ENCODE results near the gene ALG14. TPM values are rescaled to one million over a fixed set of nuclear protein-coding genes. Genes with fewer than 3 reads are reported as not detected.

The ALG14 gene
- total RNA-seq, 1 donor from 2014 or later: 0.49 TPM

GRCh38 chr1:94963864-94964263 is 108.9 kb downstream of the ALG14 start:
- no peak for TF ChIP-seq EZH2phosphoT487 (IDR thresholded peaks at IDR 0.05)
- no peak for TF ChIP-seq CTCF (IDR thresholded peaks at IDR 0.05)
- no peak for TF ChIP-seq EZH2 (IDR thresholded peaks at IDR 0.05)
- DNase-seq (ENCODE audit: low spot score): no peak

GRCh38 chr1:94962409-94963265 is 110.1 kb downstream of the ALG14 start:
- H3K27me3 ChIP-seq: no peaks in the 10 kb centered on the region
- H3K36me3 ChIP-seq: no peaks in the 10 kb centered on the region
- H3K9me3 ChIP-seq (ENCODE audit: low read depth): no peaks in the 10 kb centered on the region
- H2AFZ ChIP-seq (replicated peaks): no peak overlapping the region
- H3K4me3 ChIP-seq: no peak overlapping the region
- no peak overlapping the region for H3K9ac ChIP-seq
- peaks cover 9% of the 10 kb centered on the region for H3K4me1 Mint-ChIP-seq
- H3K79me2 ChIP-seq (ENCODE audit: low read depth): no peaks in the 10 kb centered on the region
- H3K9me3 Mint-ChIP-seq: no peaks in the 10 kb centered on the region
- H3K4me2 ChIP-seq: no peak overlapping the region
- no peak overlapping the region for H3K27ac Mint-ChIP-seq
- H3K4me1 ChIP-seq: no peaks in the 10 kb centered on the region
- no peaks in the 10 kb centered on the region for H4K20me1 ChIP-seq (ENCODE audit: low read depth)
- H3K27me3 Mint-ChIP-seq (ENCODE audit: insufficient read depth, low read depth): peaks cover 3% of the 10 kb centered on the region
- H3K36me3 Mint-ChIP-seq: peaks cover 3% of the 10 kb centered on the region
- H3K4me3 Mint-ChIP-seq: no peak overlapping the region
- no peak overlapping the region for H3K27ac ChIP-seq
- no peaks in the 10 kb centered on the region for H3F3A ChIP-seq (ENCODE audit: low read depth)
- DNase-seq (ENCODE audit: low spot score): no peak
- TF ChIP-seq EZH2phosphoT487 (IDR thresholded peaks at IDR 0.05): no peak
- TF ChIP-seq EZH2 (IDR thresholded peaks at IDR 0.05): no peak
- no peak for TF ChIP-seq CTCF (IDR thresholded peaks at IDR 0.05)

More at GRCh38 chr1:94963864-94964263, 108.9 kb downstream of the ALG14 start:
- no peaks in the 10 kb centered on the region for H4K20me1 ChIP-seq (ENCODE audit: low read depth)
- peaks cover 3% of the 10 kb centered on the region for H3K27me3 Mint-ChIP-seq (ENCODE audit: insufficient read depth, low read depth)
- H3K4me3 ChIP-seq: no peak overlapping the region
- no peaks in the 10 kb centered on the region for H3F3A ChIP-seq (ENCODE audit: low read depth)
- no peak overlapping the region for H3K27ac ChIP-seq
- no peaks in the 10 kb centered on the region for H3K27me3 ChIP-seq
- H3K9me3 ChIP-seq (ENCODE audit: low read depth): no peaks in the 10 kb centered on the region
- H3K4me3 Mint-ChIP-seq: no peak overlapping the region
- H3K36me3 Mint-ChIP-seq: peaks cover 3% of the 10 kb centered on the region
- no peaks in the 10 kb centered on the region for H3K9me3 Mint-ChIP-seq
- H3K79me2 ChIP-seq (ENCODE audit: low read depth): no peaks in the 10 kb centered on the region
- H3K9ac ChIP-seq: no peak overlapping the region
- no peak overlapping the region for H3K27ac Mint-ChIP-seq
- no peaks in the 10 kb centered on the region for H3K4me1 ChIP-seq
- H3K4me1 Mint-ChIP-seq: peaks cover 13% of the 10 kb centered on the region
- H3K36me3 ChIP-seq: no peaks in the 10 kb centered on the region
- H3K4me2 ChIP-seq: no peak overlapping the region
- no peak overlapping the region for H2AFZ ChIP-seq (replicated peaks)

- no peaks in the 10 kb centered on the region for H3F3A ChIP-seq (ENCODE audit: low read depth)
- no peak overlapping the region for H3K4me3 ChIP-seq
- Mint-ChIP-seq H3K27me3 (ENCODE audit: insufficient read depth, low read depth) (peaks cover 3% of the 10 kb centered on the region), H3K4me3 (no peak overlapping the region), H3K4me1 (peaks cover 4% of the 10 kb centered on the region), H3K36me3 (peaks cover 3% of the 10 kb centered on the region), H3K9me3 (no peaks in the 10 kb centered on the region), H3K27ac (no peak overlapping the region)
- no peak overlapping the region for H3K27ac ChIP-seq
- no peaks in the 10 kb centered on the region for H3K27me3 ChIP-seq
- H3K9me3 ChIP-seq (ENCODE audit: low read depth): no peaks in the 10 kb centered on the region
- no peak overlapping the region for H2AFZ ChIP-seq (replicated peaks)
- DNase-seq (ENCODE audit: low spot score): no peak
- no peaks in the 10 kb centered on the region for H3K79me2 ChIP-seq (ENCODE audit: low read depth)
- no peaks in the 10 kb centered on the region for H3K36me3 ChIP-seq
- no peak overlapping the region for H3K9ac ChIP-seq
- no peaks in the 10 kb centered on the region for H4K20me1 ChIP-seq (ENCODE audit: low read depth)
- no peak for TF ChIP-seq EZH2 (IDR thresholded peaks at IDR 0.05)
- TF ChIP-seq EZH2phosphoT487 (IDR thresholded peaks at IDR 0.05): no peak
- TF ChIP-seq CTCF (IDR thresholded peaks at IDR 0.05): no peak
- no peak overlapping the region for H3K4me2 ChIP-seq
- H3K4me1 ChIP-seq: no peaks in the 10 kb centered on the region
Measured at GRCh38 chr1:94961988-94962387, 110.8 kb downstream of the ALG14 start.

All from neural progenitor cell (in vitro differentiated cells).